VCaP (cell line): ENCODE measurements around the gene ROBO2.

Experiments
- H3K27ac ChIP-seq: fragments of 450-650 bp; 2 replicates; pipeline ENCODE4 v1.5.1; 2017
- CTCF ChIP-seq: fragments of 450-650 bp; conservative IDR thresholded peaks from 2 replicates; pipeline ENCODE4 v1.5.1; 2017; ENCODE audit warnings: mild to moderate bottlenecking, moderate library complexity

Gene ROBO2

GRCh38 chr3:77345009-77345408, 305.1 kb downstream of the ROBO2 start:
- TF ChIP-seq CTCF, result no peak
- H3K27ac ChIP-seq, result no peak overlapping the region

- peak; percentile 79 for TF ChIP-seq CTCF
- H3K27ac ChIP-seq, result no peak overlapping the region
These were observed 308.5 kb downstream of the ROBO2 start for GRCh38 chr3:77348244-77348855.

GRCh38 chr3:77354958-77355357, 315.1 kb downstream of the ROBO2 start:
- H3K27ac ChIP-seq, result no peak overlapping the region
- TF ChIP-seq CTCF, result no peak

- TF ChIP-seq CTCF, result no peak
- H3K27ac ChIP-seq, result no peak overlapping the region
These were observed 323.0 kb downstream of the ROBO2 start for GRCh38 chr3:77362936-77363335.

- TF ChIP-seq CTCF, result no peak
- H3K27ac ChIP-seq, result no peak overlapping the region
These were observed 325.3 kb downstream of the ROBO2 start for GRCh38 chr3:77365152-77365551.

GRCh38 chr3:77370413-77370812, 330.5 kb downstream of the ROBO2 start:
- no peak for TF ChIP-seq CTCF
- no peak overlapping the region for H3K27ac ChIP-seq

GRCh38 chr3:77372018-77372417, 332.1 kb downstream of the ROBO2 start:
- H3K27ac ChIP-seq, result no peak overlapping the region
- TF ChIP-seq CTCF, result no peak
